Esophagus muscularis mucosa (tissue), 4 donors: Measurements from ENCODE around the gene ADGRB3.

Experiments used
- CTCF ChIP-seq, 3 experiments: fragments of 200-600 bp in 2 of 3; fragments of 450-650 bp in 1 of 3; sonication (generic) in 2 of 3; IDR thresholded peaks; one replicate each; pipeline ENCODE4 v1.5.1; 2017 to 2019; ENCODE audit warnings: antibody characterized with exemption in 3 of 3, mild to moderate bottlenecking in 2 of 3, moderate library complexity in 1 of 3
- EP300 ChIP-seq: sonication (generic); formaldehyde crosslinking; IDR thresholded peaks from one replicate; pipeline ENCODE4 v1.6.1; 2017; ENCODE audit warnings: antibody characterized with exemption
- POLR2AphosphoS5 ChIP-seq, 2 donors: sonication (generic); formaldehyde crosslinking; IDR thresholded peaks; one replicate each; pipeline ENCODE4 v1.6.1; 2017; ENCODE audit warnings: antibody characterized with exemption in 2 of 2

DNA sequence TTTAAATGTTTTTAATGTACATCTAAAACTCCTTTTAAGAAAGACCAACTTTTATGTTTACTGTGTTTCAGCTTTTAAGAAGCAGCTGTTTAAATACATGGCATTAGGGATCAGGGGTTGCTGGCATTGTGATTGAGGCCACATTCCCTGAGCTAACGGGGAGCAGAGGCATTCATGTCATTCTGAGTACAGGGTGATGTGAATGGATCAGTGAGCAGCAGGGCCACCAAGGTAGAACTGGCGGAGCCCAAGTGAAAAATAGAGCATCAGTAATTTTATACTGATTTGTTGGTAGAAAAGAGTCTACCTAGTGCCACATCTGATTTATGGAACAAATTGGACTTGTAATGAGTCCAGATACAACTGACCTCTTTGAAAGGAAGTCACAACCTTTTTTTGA, 467.3 kb downstream of the ADGRB3 start:
- TF ChIP-seq CTCF (IDR thresholded peaks at IDR 0.05) = no peak
- TF ChIP-seq POLR2AphosphoS5 (IDR thresholded peaks at IDR 0.05) = no peak
- TF ChIP-seq EP300 = no peak
